ENCODE measurements around the gene HMCN1.
"Not testable (repeated sequence)": the region's sequence is repeated elsewhere in the genome, so short reads cannot be mapped to it uniquely, and the experiment has no call there.

HMCN1 gene

DNA sequence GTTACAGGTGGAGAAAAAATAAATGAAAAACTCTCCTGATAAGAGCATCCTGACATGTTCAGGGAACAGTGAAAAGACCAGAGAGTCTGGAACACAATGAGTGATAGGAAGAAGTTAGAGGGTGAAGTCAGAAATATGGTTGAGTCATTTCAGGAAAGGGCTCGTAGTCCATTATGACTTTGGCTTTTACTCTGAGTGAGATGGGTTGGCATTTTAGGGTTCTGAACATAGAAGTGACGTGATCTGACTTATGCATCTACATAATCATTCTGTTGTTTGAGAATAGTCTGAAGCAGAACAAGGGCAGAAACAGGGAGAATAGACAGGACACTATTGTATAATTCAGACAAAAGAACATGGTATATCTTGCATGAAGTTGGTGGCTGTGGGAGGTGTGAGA, 5.8 kb downstream of the HMCN1 start:
- in situ Hi-C loops (cut with MboI; ENCODE audit: low sequenced_read_pairs): no loop called here

DNA sequence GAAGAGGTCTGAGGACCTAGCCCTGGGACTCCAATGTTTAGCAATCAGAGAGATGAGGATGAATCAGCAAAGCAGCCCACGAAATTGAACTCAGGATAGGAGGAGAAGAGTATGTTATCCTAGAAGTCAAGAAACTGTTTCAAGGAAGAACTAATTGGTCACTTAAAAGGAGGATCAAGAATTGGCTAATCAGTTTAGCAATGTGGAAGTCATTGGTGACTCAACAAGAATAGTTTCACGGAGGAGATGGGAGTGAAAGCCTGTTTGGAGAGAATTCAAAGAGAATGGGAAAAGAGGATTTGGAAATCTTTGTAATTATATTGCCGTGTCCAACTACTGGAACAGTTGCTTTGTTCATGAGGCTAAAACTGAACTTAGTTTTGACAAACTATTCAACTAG, 7.4 kb downstream of the HMCN1 start:
- in situ Hi-C loops (cut with MboI; ENCODE audit: low sequenced_read_pairs): no loop called here

- in situ Hi-C loops (cut with MboI; ENCODE audit: low sequenced_read_pairs): no loop called here
Measured at GRCh38 chr1:185742403-185742802, 8.2 kb downstream of the HMCN1 start.

DNA sequence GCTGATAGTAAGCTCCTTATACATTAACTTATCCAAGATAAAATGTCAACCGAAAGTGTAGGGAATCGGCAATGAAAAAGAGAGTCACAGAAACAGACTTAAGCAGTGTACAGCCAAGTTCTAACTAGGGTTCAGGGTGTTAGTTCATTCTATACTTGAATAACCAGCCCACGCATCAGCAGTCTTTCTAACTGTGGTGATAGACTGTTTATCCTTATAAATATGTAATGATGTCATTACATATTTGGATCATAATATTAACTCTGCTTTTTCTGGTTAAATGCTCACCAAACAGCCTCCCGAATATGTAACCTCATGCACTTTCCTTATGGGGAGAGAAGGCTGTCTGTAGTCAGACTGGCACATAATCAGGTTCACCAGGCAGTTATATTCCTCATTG, 11.0 kb downstream of the HMCN1 start:
- in situ Hi-C loops (cut with MboI; ENCODE audit: low sequenced_read_pairs): no loop called here

DNA sequence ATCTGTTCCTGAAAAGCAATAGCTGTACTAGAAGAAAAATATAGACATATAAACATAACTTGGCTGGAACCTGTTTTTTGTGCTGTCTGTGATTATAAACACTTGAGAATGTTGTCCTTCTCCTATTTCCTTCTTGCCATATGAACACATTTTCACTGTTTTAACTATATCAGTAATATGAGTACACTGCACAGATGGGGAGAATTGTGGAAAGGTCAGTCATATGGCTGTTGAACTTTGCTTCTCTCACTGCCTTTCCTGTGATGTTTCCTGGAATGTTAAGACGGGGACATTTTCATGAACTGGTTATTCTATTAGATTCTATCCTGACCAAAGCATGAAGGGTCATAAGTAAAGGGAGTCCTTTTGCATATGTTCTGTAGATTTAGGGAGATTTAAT, 24.9 kb downstream of the HMCN1 start:
- in situ Hi-C loops (cut with MboI; ENCODE audit: low sequenced_read_pairs): no loop called here

GRCh38 chr1:185761841-185762240, 27.6 kb downstream of the HMCN1 start:
- in situ Hi-C loops (cut with MboI; ENCODE audit: low sequenced_read_pairs): no loop called here

DNA sequence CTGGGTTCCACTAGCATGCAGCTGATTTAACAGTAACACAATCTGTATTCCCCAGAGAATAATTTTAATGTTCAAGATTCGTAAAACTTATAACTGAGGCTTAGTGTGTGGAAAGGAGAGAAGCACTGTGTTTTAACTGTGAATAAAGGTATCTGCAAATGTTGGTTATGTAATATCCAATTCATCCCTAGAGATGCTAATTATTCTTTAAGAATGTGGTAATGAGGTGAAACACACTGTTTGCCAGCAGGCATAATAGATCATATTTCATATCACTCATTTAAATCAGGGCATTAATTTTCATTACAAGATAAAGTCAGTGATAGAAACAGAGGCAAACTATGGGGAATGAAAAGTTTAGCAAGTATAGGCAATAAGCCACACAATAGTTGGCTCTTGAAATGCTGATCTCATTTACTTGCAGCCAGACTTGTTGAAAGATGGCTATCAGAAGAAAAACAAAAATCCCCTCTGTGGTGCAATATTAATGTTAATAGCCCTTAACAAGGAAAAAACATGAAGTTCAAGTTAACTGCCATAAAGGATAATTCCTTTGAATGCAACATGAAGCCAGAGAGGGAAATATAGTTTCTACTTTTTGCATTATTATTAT, 33.4 kb downstream of the HMCN1 start:
- in situ Hi-C loops (cut with MboI; ENCODE audit: low sequenced_read_pairs): no loop called here

DNA sequence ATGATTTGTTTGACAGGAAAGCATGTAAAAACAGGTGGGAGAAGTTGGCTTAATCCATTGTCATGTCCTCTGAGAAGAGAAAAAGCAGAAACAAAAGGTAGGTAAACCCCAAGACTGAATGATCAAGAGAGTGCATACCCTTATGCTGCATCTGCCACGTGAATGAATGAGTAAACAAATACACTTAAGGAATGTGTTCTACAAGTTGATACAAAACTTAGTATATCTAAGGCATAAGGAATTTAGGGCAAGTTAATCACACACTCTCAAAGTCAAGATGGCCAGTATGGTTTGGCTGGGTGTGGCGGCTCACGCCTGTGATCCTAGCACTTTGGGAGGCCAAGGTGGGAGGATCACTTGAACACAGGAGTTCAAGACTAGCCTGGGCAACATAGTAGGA, 34.2 kb downstream of the HMCN1 start:
- in situ Hi-C loops (cut with MboI; ENCODE audit: low sequenced_read_pairs): no loop called here

DNA sequence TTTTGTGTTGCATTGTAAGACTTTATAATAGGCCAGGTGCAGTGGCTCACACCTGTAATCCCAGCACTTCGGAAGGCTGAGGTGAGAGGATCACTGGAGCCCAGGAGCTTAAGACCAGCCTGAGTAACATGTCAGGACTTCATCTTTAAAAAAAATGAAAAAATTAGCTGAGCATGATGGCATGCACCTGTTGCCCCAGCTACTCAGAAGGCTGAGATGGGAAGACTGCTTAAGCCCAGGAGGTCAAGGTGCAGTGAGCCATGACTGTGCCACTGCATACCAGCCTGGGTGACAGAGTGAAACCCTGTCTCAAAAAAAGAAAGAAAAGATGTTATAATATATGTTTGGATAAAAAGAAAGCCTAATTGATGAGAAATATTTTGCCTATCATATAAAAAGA, 34.9 kb downstream of the HMCN1 start:
- in situ Hi-C loops (cut with MboI; ENCODE audit: low sequenced_read_pairs): no loop called here

GRCh38 chr1:185774394-185774793, 40.2 kb downstream of the HMCN1 start:
- in situ Hi-C loops (cut with MboI; ENCODE audit: low sequenced_read_pairs): no loop called here

GRCh38 chr1:185775501-185775900, 41.3 kb downstream of the HMCN1 start:
- in situ Hi-C loops (cut with MboI; ENCODE audit: low sequenced_read_pairs): no loop called here

DNA sequence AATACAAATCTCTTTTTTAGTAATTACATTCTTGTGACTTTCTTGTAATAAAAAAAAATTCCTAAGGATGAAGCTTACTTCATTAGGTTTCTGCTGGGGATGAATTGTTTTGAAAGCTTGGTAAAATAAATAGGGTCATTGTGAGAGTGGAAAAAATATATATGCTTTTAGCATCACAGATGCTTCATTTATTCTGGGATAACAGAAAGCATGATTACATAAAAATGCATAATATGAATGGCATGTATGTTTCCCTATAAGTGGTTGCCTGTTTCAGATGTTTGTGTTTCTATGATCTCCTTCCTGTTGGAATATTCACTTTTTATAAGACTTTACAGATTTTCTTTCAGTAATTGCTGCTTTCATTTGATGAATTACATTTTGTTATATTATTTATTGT, 42.3 kb downstream of the HMCN1 start:
- in situ Hi-C loops (cut with MboI; ENCODE audit: low sequenced_read_pairs): no loop called here

DNA sequence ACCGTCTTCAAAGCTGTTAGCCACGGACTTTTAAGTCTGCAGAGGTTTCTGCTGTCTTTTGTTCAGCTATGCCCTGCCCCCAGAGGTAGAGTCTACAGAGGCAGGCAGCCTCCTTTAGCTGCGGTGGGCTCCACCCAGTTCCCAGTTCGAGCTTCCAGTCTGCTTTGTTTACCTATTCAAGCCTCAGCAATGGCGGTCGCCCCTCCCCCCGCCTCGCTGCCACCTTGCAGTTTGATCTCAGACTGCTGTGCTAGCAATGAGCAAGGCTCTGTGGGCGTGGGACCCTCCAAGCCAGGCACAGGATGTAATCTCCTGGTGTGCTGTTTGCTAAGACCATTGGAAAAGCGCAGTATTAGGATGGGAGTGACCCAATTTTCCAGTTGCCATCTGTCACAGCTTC, 49.7 kb downstream of the HMCN1 start:
- in situ Hi-C loops (cut with MboI; ENCODE audit: low sequenced_read_pairs): not testable (repeated sequence)

- in situ Hi-C loops (cut with MboI; ENCODE audit: low sequenced_read_pairs): no loop called here
Measured at GRCh38 chr1:185785586-185785985, 51.4 kb downstream of the HMCN1 start.

GRCh38 chr1:185786524-185786923, 52.3 kb downstream of the HMCN1 start:
- in situ Hi-C loops (cut with MboI; ENCODE audit: low sequenced_read_pairs): no loop called here

GRCh38 chr1:185787238-185787637, 53.0 kb downstream of the HMCN1 start:
- in situ Hi-C loops (cut with MboI; ENCODE audit: low sequenced_read_pairs): no loop called here

DNA sequence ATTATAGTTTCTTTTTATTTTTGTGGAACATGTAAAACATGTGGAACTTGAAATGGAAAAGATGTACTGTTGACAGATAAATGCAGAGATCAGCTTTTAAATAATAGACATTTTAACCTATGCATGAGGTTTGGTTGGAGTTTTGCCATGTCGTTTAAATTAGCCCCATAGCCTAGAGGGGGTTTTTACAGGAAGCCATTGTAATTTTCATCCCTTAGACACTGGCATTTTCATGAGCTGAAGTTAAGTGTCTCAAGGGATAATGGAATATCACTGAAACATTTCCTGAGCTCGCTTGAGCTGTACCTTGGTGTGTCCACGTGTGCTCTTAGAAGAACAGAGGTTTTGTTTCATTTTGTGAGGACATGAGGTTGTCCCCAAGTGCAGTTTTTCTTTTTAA, 54.2 kb downstream of the HMCN1 start:
- in situ Hi-C loops (cut with MboI; ENCODE audit: low sequenced_read_pairs): no loop called here

DNA sequence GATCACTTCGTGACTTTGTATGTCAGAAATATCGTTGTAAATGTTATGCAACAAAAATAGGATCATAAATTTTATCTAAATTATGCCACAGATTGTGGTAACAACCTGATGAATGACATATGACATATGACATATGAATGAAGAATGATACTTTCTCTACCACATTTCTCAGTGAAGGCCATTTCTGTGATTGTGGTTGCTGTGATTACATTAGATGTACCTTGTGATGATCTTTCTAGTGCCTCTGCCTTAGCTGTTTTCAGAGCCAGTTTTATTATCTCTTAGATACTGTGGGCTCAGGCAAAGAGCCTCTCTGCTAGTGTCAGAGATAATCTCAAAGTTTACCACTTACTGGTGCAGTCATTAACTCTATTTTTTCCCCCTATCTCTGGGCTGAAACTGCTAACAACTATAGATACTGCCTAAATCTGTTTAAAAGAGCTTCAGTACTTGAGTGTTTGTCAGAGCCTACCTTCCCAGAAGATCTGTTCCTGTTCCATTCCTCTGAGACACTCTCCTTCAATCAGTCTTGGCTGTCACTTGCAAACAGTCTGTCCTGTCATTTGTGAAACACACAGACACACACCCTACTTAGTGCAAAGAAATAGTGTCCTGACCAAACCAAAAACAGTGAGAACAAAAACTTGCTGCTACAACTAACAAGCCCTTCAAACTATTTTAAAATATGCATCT, 55.5 kb downstream of the HMCN1 start:
- in situ Hi-C loops (cut with MboI; ENCODE audit: low sequenced_read_pairs): no loop called here

DNA sequence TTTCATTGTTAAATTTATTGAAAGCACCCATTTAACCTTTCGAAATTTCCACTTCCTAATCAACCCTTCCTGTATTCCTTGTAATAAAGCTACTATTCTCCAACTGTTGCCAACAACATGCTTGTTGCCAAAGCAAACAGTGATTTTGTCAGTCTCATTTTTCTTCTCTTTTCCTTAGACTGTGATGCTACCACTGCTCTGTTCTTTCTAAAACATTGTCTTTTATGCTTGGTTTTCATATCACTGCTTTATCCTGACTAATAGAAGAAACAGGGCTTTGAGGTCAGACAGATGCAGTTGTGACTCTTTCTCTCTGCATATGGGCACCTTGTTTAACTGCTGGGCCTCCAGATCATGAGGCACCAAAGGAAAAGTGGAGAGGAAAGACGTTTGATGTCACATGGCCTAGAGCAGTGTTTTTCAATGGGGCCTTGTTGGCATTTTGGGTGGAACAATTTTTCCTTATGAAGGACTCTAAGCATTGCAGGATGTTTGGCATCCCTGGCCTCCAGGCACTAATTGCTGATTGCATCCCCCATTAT, 56.1 kb downstream of the HMCN1 start:
- in situ Hi-C loops (cut with MboI; ENCODE audit: low sequenced_read_pairs): no loop called here

GRCh38 chr1:185792040-185792439, 57.8 kb downstream of the HMCN1 start:
- in situ Hi-C loops (cut with MboI; ENCODE audit: low sequenced_read_pairs): no loop called here

DNA sequence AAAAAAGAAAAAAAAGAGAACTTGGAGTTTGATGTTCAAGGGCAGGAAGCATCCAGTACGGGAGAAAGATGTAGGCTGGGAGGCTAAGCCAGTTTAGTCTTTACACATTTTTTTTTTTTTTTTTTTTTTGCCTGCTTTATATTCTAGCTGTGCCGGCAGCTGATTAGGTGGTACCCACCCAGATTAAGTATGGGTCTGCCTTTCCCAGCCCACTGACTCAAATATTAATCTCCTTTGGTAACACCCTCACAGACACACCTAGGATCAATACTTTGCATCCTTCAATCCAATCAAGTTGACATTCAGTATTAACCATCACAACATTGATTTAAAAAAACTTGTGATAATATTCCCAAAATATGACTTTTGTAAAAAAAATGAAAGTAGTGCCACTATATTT, 60.3 kb downstream of the HMCN1 start:
- in situ Hi-C loops (cut with MboI; ENCODE audit: low sequenced_read_pairs): not testable (repeated sequence)

DNA sequence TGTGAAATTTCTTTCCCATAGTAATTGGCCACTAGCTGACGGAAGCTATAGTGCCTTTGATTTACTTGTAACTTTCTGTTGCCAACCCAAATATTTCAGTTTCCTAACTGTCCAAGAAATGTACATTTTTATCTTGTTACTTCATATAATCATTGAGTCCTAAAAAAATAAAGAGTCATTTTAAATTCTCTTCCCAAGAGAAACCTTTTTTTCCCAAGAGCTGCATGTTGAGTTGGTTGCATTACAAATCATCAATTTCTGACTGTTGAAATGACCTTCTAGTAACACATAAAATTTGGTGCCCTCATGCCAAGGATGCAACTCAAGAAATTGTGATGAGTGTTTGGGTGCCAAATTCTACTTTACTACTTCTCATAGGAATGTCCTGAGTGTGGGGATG, 61.0 kb downstream of the HMCN1 start:
- in situ Hi-C loops (cut with MboI; ENCODE audit: low sequenced_read_pairs): no loop called here

DNA sequence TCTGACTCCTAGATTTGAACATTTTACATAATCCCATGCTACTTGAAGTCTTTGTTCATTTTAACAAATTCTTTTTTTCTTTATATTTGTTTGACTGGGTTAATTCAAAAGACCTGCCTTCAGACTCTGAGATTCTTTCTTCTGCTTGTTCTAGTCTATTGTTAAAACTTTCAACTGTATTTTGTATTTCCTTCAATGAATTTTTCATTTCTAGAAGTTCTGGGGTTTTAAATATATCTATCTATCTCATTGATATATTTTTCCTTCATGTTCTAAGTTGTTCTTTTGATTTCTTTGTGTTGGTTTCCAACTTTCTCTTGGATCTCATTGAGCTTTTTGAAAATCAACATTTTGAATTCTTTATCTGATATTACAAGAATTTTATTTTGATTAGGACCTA, 64.3 kb downstream of the HMCN1 start:
- in situ Hi-C loops (cut with MboI; ENCODE audit: low sequenced_read_pairs): no loop called here
